Measurements from ENCODE around the gene CDH24.

Gene CDH24

GRCh38 chr14:23091294-23092225 is 34.2 kb upstream of the CDH24 start:
- no peak for DNase-seq (ENCODE audit: low read depth in 2 of 2)

DNA sequence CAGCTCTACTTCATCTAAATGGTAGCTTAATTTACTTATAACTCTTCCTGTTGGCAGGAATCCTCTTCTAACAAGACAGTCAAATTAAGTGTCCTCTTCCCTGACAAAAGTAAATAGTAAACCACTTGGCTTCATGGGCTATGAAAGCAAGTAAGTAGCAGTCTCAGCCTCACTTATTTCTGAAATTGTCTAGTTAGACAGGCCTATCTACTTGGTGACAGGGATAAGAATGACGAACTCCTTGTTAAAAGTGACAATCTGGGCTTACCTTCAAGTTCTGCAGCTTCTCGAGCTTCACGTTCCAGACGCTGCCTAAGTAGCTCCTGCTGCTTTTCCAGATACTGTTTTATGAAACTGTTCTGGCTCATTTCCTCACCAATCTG is 32.9 kb upstream of the CDH24 start:
- no peak for DNase-seq (ENCODE audit: low read depth in 2 of 2)

- DNase-seq (ENCODE audit: low read depth in 2 of 2), result no peak
Measured at GRCh38 chr14:23089498-23090253, 32.4 kb upstream of the CDH24 start.

GRCh38 chr14:23086565-23086964 is 29.2 kb upstream of the CDH24 start:
- DNase-seq (ENCODE audit: low read depth in 2 of 2), result no peak

- no peak for DNase-seq (ENCODE audit: low read depth in 2 of 2)
Measured at GRCh38 chr14:23085458-23085857, 28.1 kb upstream of the CDH24 start.

DNA sequence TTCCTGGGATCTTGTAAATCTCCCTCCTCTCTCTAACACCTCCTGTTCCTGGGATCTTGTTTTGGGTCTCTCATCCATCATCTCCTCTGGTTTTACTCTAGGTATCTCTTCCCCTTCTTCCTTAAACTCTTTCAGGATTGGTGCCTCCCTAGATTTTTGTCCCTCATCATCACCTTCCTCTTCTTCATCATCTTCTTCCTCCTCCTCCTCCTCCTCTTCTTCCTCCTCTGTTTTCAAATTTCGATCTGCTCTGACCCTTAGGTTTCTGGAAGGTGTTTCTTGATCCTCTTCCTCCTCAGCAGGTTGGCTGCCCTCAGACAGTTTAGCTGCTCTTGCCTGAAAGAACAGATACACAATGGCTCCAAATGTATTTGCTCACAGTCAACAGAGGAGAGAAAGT is 23.2 kb upstream of the CDH24 start:
- no peak for DNase-seq (ENCODE audit: low read depth in 2 of 2)

DNA sequence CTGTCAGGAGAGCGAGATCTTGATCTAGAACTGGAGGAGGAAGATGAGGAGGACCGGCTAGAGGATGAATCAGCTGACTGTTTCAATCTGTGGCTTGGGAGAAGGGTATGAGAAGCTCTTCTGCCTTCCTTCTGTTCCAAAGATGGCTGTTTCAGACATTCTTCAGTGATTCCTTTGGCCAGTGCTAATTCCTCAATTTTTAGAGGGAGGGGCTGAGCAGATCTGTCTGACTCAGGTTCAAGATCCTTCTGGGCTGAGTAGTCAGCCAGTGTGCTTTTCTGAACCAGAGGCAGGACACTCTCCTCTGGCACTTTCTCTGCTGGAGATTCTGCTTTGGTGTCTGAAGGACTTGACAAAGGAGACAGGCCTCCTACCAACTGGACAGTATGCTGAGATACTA is 22.4 kb upstream of the CDH24 start:
- no peak for DNase-seq (ENCODE audit: low read depth in 2 of 2)

DNA sequence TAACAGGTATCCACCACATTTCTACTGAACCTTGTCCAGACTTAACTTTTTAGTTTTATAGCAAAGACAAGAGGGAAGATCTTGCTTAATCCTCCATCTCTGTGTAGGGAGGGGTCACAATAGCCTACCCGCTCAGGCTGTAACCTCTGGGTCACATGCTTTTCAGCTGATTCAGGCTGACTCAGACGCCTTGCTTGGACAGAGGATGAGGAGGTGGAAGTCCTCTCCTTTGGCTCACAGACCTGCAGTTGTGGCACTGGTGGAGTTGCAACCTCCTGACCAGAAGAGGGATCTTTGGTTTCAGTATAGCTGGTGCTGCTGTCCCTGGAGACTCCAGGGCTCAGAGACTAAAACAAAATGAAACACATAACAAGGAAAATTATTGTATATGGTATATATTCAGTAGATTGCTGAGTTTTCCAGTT is 21.4 kb upstream of the CDH24 start:
- no peak for DNase-seq (ENCODE audit: low read depth in 2 of 2)

GRCh38 chr14:23077962-23078361 is 20.6 kb upstream of the CDH24 start:
- no peak for DNase-seq (ENCODE audit: low read depth in 2 of 2)

DNA sequence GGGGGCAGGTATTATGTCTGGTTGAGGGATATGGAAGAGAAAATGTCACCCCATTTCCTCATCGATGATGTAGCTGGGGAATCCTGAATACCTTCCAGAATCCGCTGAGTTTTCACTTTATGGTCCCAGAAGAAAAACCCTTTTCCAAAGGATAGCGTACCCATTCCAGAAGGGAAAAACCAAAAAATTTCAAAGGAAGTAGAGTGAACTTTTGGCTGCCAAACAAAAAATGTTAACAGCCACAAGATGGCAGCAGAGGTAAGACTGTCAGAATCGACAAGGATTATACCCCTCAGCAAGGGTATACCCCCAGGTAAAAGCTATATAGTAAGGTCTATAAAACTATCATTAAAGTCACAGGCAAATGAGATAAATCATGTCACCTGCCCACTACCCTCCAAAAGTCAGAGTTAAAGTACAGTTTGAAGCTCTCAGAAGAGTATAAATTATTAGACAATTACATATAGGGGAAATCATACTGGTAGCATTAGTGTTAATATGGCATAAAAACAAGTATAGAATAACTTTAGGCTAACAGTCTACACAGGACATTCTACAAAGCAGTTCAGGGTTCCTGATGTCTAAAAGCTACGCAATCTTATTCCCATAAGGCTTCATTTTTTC is 19.6 kb upstream of the CDH24 start:
- DNase-seq (ENCODE audit: low read depth in 2 of 2), result no peak

DNA sequence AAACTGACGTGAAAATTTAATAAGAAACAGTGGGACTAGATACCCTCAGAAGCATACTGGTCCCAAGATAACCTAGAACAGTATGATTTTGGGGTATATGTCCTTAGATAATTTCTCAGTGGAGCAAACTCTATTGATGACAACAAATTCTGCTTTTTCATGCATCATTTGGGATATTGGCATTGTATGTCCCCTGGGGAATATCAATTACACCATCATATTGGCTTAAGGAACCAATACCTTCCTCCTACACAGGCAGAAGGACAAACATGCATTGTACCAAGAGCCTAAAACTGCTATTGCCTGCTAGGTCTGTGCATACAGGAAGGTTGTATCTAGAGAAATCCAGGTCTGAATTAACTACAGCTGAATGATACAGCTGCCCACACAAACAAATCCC is 17.6 kb upstream of the CDH24 start:
- no peak for DNase-seq (ENCODE audit: low read depth in 2 of 2)

GRCh38 chr14:23071921-23072539 is 14.7 kb upstream of the CDH24 start:
- DNase-seq (ENCODE audit: low read depth in 2 of 2), result no peak

DNA sequence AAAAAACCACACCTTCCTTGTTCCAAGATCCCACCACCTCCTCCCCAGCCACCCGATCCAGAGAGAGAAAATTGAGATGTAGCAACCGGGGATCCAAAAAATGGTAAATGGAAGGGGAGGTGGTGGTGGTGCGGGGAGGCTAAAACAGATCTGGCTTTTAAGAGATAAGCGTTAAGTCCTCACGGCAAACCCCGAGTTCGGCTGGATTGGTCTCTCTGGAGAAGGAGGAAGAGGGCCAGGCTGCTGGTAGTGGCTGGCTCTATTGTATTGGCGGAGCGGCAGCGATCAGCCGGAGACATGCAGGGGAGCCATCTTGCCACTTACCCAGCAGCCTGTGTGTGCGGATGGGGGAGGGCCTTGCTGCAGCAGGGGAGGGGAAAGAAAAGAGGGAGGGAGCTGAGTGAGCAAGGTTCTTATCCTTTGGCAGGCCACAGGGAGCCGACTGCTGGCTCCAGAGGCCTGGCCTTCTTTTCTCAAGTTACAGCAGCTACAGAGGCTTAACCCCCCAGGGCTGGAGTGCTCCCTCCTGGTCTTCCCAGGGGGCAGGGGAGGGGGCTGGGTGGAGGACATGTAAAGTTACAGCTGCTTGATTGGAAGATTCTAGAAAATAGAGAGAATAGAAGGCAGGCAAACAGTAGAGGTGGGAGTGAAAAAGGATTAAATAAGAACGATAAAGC is 14.1 kb upstream of the CDH24 start:
- DNase-seq (ENCODE audit: low read depth in 2 of 2), result peak; percentile 60 to 63

DNA sequence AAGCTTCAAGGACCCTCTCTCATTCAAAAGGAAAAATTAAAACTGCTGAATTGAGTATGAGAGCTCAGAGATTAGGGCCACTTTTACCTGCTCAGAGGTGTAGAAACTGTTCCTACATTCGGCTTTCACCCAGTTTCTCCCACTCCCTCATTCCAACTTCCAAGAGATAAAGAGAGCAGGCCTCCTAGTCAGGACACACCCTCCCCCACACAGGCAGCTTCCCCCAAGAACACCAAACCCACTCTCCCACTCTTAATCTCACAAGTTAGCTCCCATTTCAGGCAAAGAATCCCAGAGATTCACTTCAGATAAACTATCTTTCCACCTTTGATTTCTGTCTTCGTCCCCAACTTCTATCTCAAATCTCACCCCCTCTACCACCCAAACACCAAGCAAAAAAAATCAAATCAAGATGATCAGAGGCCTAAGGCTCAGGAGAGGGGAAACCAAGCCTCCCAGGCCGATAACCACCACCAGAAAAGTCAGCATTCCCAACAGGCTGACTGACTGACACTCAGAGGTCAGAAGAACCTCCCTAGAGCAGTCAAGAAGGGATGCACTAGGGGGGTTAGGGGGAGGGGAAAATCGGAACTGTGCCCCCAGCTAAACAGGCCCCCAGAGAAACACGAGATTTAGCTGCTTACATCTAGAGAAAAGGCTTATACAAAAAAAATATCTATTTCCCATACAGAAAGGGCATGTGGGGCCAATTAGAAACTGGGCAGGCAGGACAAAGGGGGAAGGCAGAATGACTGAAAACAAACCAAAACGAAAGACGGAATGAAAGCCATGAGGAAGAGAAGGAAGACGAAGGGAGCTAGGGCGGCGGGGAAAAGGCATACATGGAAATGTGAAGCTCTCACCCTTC is 13.2 kb upstream of the CDH24 start:
- no peak for DNase-seq (ENCODE audit: low read depth in 2 of 2)

DNA sequence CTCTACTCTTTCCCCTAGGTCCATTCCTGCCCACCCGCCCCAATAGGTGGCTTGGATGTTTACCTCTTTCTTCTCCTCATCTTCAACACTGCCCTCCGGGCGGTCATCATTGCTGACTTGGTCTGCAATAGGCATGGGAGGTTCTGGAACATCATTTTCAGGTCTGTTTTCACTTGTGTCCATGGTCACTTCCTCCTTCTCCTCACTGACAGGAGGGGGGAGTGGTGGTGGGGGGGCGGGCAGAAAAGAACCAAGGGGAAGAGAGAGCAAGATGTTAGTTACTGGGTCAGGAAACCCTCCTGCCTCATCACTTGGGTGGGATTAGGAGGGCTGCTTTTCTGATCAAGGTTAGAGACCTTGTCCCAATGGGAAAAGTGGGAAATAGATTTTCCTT is 12.1 kb upstream of the CDH24 start:
- DNase-seq (ENCODE audit: low read depth in 2 of 2), result no peak

DNA sequence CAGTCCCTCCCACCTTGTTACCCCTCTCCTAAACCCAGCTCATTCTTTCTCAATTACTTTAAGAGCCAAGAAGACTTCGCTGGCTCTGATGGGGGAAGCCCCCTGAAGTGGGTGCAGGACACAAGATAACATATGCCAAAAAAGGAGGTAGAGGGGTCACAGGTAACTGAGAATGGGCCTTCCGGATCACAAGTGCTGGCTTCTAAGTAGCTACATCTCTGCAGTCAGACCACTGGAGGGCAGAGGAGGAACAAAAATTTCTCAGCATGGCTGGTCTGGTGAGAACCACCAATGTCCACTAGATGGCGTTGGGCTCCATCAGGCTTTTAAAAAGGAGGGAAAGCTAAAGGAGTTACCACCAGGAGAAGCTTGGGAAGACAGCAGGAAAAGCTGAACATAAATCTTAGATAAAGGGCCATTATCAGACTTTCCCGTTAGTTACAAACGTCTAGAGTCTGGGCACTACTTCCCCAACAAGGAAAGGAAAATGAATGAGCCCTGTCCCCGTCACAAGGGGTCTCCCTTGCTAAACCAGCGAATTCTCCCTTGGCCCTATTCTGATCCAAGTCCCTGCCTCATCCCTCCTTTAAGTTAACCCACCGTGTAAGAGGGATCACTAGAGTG is 11.6 kb upstream of the CDH24 start:
- DNase-seq (ENCODE audit: low read depth in 2 of 2), result peak; percentile 32 to 50

DNA sequence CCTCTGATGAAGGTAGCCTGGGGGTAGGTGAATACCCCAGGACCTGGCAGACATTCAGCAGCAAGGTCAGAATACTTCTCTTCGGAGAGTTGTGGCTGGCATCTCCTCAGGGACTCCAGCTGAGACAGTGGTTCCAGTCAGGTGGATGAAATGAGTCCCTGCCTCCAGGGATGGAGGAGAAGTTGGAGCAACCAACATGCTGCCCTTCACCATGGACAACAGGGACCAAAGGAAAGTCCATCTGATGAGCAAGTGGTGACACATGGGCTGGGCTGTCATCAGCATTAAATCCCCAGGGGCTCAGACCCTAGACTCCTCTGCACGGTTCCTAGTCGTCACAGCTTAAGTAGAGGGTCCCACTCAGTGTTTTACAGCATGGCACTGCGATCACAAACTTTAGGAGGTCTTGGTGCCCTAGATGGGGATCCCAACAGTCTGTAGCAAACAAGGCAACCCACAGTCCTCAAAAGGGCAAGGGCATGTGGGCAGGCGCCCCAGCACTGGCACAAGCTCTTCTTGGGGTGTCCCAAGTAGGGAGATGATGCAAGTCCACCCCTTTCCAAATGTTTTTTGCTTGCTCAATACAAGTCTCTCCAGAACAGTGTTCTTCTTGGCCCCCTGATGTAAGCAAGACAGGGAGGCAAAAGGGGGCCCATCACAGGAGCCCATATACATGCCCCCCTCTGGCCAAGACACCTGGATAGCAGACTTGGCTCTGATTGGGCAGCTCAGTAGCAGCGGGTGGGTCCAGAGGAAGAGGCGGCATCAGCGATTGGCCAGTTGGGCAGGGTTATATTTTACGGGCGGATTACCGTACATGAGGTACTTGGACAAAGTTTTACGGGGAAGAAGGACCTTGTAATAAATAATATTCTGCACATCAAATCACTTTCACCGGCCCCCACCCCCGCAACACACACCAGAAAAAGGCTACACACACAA is 10.8 kb upstream of the CDH24 start:
- DNase-seq (ENCODE audit: low read depth in 2 of 2), result no peak

DNA sequence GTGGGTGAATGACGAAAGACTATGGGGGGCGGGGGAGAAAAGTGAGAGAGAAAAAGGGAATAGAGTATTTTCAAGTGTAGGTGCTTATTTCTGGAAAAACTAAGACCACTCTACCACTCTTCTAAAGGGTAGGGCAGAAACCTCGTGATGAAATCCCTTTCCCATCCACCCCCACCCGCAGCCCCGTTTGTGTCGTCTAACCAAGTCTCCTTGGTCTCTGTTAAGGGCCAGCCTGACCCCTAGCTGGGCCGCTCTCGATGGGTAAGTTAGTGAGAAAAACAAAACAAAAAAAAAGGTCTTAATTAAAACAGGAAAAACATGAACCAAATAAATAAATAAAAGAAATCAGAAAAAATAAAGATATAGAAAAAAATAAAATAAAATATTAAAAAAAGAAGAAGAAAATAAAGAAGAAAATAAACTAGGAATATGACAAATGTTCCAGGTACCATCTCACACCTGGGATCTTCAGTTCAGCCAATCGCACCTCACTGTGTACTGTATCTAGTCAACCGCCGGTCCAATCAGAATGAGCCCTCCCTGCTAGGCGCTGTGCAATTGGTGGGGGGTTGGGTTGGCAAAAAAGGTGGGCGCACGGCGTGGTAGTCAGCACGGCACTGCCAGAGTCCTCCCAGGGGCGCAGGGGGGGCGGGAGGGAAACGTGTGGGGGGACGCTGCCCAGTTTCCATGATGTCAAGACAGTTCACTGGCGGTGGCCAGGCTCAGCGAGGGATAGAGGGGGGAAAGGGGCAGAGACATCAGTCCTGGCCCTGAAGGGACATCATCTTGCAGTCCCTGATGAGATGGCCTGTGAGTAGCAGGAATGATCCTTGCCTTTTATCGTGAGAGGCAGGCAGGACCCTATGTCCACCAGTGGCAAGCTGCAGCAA is 9.8 kb upstream of the CDH24 start:
- no peak for DNase-seq (ENCODE audit: low read depth in 2 of 2)

Measured in stimulated activated CD8-positive, alpha-beta memory T cell treated with anti-CD3 and anti-CD28 coated beads, Interleukin-2, amount 100 ng/mL, for 48 hours (primary cell).